NCI-H82 treated with DMSO at 0.1 percent for 48 hours (cell line): ENCODE results near the gene IL4.
"Not testable (repeated sequence)": the region's sequence is repeated elsewhere in the genome, so short reads cannot be mapped to it uniquely, and the experiment has no call there.

Source experiments
- DNase-seq: peaks from one replicate; lab custom pipeline; 2025; ENCODE audit not compliant: unreplicated experiment; lab: John Stamatoyannopoulos, UW

Gene IL4

DNA sequence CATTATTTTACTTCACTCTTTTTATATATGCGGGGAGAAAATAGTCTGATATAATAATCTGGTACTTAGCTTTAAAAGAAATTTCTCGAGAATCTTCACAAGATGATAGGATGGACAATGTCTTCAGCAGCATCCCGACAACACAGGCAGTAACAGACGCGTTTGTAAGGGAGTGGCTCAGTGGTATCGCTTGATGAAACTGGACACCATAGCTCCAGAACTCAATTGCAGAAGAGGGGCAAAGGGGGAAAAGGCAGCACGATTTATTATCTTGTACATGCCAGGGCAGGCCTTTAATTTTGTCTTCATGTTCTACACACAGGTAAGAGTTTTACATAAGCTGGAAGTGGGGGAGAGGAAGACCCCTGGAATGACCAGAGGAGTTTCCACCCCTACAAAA lies 15.7 kb downstream of the IL4 start:
- no peak for DNase-seq

DNA sequence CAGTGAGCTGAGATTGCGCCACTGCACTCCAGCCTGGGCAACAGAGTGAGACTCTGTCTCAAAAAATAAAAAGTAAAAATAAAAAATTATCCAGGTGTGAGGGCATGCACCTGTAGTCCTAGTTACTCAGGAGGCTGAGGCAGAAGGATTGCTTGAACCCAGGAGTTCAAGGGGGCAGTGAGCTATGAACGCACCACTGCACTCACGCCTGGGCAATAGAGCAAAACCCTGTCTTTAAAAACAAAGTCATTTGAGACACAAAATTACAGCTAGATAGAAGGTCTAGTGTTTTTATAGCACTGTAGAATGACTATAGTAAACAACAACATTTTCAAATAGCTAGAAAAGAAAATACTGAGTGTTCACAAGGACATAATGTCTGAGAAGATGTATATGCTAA lies 16.4 kb downstream of the IL4 start:
- no peak for DNase-seq

DNA sequence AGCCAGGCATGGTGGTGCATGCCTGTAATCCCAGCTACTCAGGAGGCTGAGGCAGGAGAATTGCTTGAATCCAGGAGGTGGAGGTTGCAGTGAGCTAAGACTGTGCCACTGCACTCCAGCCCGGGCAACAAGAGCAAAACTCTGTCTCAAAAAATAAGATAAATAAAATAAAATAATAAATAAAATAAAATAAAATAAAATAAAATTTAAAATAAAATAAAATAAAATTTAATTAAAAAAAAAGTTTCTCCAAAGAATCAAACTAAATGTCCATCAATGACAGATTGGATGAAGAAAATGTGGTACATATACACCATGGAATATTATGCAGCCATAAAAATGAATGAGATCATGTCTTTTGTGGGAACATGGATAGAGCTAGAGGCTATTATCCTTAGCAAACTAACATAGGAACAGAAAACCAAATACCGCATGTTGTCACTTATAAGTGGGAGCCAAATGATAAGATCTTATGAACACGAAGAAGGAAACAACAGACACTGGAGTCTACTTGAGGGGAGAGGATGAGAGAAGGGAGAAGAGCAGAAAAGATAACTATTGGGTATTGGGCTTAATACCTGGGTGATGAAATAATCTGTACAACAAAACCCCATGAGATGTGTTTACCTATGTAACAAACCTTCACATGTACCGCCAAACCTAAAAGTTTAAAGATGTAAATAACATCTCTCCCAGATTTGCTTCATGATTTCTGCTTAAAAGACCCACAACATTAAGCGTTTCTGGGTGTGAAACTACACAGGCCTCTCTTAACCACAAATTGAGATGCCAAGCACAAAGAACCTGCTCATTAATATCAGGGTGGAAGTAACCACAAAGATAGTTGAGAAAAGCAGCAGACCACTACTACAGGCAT lies 18.2 kb downstream of the IL4 start:
- not testable (repeated sequence) for DNase-seq

DNA sequence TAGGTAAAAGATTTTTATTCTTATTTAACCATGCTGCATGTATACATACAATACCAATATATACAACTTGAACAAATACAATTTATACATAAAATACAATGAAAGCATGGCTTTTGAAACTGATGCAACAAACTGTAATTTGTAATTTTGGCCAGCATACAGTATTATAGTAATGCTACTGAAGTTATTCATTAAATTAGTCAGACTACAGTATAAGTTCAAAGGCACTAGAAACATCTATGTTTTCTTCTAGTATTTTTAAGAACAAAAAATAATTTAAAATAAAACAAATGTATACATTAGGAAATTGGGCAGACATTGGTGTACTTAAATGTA lies 18.8 kb downstream of the IL4 start:
- DNase-seq: no peak

DNA sequence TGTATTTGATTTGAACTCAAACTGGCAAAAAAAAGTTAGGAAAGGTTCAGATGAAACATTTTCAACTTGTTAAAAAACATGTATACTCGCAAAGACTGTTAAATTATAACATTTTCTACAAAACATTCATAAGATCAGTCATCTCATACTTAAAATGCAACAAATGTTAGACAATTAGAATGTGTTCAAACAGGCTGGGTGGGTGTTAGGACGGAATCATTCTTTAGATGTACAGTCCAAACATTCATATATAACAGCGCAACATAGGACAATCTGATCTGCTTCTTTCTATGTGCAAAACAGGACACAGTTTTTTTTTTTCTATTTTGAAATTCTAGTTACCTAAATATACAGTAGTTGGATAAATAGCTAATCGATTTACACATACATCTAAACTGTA lies 22.2 kb downstream of the IL4 start:
- DNase-seq: no peak

DNA sequence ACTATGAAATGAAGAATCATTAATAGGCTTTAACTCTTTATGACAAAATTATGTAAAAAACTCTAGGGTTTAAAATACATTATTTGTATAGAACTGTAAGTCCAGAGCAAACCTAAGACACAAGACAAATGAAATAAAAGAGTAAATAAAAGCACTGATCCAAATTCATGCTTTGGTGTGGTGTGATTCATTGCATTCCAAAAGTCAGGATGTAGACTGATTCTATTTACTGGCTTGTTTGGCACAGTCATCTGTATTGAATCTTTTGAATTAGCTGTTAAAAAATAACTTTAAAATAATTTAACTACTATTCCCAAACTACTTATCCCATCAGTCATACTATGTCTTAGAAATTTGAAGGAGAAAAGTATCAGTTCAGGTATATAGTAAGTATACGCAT lies 31.1 kb downstream of the IL4 start:
- DNase-seq: no peak

DNA sequence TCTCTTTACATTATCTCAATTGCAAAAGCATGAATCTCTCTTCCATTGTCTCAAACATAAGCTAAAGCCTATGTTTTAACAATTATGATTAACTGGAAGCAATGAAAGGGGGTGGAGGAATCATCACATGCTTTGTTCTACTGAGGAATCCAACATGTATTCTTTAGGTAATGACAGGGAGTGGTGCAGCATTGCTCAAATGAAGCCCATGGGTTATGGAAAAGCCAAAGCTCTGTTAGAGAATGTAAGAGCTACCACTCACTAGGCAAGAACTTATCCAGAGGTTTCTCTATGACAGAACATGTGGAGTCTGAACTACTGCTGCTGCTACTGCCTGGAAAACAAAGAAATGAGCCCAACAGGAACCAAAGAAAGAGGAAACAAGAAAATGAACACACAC lies 34.9 kb downstream of the IL4 start:
- DNase-seq: no peak

DNA sequence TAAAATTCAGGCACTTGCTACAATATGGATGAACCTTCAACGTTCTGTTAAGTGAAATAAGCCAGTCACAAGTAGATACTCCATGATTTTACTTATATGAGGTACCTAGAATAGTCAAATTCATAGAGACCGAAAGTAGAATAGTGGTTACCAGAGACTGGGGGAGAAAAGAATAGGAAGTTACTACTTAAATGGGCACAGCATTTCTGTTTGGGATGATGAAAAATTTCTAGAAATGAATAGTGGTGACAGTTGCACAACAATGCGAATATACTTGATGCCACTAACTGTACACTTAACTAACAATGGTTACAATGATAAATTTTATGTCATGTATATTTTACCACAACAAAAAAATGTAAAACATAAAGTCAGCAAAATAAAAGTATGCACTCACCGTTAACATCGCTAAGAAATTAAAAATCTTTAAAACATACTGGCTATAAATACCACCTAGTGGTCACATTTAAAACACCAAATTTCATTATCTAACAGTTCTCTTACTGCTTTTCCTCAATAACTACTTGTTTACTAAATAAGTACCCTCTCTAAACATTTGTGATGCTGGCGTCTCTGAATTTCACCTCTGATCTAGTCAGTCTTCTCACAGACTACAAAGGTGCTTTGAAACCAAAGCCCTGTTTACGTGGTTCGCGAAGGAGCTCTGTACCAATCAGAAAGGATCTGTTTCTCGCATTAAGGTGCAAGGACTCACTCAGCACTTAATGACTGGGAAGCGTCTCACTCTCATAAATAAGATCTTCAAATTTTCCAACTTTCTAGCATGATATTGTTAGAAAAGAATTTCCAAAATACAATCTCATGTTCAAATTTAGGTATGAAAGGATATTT lies 40.9 kb downstream of the IL4 start:
- DNase-seq: no peak

DNA sequence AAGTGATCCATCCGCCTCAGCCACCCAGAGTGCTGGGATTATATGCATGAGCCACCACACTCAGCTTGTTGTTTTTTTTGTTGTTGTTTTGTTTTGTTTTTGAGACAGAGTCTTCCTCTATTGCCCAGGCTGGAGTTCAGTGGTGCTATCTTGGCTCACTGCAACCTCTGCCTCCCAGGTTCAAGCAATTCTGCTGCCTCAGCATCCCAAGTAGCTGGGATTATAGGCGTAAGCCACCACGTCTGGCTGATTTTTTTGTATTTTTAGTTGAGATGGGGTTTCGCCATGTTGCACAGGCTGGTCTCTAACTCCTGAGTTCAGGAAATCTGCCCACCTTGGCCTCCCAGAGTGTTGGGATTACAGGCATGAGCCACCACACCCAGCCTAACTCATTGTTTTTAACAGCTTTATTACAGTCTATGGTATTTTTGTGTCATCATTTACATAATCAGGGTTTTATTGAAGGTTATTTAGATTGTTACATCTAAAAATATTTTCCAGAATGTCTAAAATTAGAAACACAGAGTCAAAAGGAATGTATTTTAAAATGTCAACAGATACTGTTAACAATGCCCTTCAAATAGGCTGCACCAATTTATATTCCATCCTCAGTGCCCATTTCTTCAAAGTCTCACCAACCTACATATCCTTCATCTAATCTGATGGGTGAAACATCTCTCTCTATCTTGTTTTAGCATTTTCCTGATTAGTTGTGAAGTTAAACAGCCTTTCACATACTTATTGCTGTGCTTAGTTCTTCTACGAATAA lies 44.9 kb downstream of the IL4 start:
- DNase-seq: no peak

DNA sequence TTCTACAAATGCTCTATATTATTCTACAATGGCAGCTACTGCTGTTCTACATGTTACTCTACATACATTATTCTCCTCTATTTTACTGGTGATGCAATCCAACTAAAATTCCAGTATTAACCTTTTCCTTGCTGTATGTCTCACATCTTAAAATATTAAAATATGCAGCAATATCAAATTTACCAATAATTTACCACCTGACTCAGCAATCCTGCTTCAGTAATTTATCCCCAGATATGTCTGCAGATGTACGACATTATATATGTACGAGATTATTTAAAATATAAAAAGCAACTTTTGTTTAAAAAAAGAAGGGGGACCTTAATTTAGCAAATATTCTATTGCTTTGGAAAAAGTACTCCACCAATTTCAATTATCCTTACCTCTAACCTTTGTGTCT lies 52.0 kb downstream of the IL4 start:
- DNase-seq: no peak

DNA sequence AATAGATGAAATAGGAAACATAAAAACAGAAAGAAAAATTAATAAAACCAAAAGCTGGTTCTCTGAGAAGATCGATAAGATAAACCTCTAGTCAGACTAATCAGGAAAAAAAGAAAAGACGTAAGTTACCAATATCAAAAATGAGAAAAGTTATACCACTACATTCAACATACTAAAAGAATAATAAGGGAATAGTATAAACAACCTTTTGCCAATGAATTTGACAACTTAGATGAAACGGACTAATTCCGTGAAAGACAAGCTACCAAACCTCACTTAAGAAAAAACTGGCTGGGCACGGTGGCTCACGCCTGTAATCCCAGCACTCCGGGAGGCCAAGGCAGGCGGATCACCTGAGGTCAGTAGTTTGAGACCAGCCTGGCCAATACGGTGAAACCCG lies 56.1 kb downstream of the IL4 start:
- no peak for DNase-seq
